Measurements from ENCODE around the gene CACNA2D2. TPM values are rescaled to one million over a fixed set of nuclear protein-coding genes. Genes with fewer than 3 reads are reported as not detected.

CACNA2D2 gene
- total RNA-seq, 1 experiment from 2014 or later, result 22.0 TPM

DNA sequence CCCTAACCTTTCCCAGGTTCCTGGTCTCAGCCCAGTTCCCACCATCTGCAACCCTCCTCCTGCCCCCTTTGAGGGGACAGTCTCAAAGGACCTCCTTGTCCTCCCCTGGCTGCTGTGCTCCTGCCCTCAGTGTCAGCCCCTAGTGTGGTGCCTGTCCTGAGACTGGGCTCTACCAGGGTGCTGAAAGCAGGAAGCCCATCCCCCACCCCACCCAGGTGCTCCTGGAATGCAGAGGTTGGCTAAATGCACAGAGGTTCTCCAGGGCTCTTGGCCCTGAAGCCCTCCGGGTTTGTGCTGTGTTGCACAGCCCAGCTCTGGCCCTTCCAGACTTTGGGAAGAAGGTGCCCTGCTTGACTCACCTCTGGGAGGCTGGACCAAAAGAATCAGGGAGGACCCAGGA is 42.3 kb upstream of the CACNA2D2 start:
- Mint-ChIP-seq H3K36me3 (no peaks in the 10 kb centered on the region), H3K4me1 (peaks cover 11% of the 10 kb centered on the region), H3K27ac (no peak overlapping the region), H3K4me3 (no peak overlapping the region), H3K27me3 (ENCODE audit: low read depth) (no peaks in the 10 kb centered on the region; the same call in 1 of the 2 replicates), H3K9me3 (no peaks in the 10 kb centered on the region)
- TF ChIP-seq, protein P1, sequence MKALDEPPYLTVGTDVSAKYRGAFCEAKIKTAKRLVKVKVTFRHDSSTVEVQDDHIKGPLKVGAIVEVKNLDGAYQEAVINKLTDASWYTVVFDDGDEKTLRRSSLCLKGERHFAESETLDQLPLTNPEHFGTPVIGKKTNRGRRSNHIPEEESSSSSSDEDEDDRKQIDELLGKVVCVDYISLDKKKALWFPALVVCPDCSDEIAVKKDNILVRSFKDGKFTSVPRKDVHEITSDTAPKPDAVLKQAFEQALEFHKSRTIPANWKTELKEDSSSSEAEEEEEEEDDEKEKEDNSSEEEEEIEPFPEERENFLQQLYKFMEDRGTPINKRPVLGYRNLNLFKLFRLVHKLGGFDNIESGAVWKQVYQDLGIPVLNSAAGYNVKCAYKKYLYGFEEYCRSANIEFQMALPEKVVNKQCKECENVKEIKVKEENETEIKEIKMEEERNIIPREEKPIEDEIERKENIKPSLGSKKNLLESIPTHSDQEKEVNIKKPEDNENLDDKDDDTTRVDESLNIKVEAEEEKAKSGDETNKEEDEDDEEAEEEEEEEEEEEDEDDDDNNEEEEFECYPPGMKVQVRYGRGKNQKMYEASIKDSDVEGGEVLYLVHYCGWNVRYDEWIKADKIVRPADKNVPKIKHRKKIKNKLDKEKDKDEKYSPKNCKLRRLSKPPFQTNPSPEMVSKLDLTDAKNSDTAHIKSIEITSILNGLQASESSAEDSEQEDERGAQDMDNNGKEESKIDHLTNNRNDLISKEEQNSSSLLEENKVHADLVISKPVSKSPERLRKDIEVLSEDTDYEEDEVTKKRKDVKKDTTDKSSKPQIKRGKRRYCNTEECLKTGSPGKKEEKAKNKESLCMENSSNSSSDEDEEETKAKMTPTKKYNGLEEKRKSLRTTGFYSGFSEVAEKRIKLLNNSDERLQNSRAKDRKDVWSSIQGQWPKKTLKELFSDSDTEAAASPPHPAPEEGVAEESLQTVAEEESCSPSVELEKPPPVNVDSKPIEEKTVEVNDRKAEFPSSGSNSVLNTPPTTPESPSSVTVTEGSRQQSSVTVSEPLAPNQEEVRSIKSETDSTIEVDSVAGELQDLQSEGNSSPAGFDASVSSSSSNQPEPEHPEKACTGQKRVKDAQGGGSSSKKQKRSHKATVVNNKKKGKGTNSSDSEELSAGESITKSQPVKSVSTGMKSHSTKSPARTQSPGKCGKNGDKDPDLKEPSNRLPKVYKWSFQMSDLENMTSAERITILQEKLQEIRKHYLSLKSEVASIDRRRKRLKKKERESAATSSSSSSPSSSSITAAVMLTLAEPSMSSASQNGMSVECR (CRISPR knock-in tag; IDR thresholded peaks at IDR 0.05; ENCODE audit: borderline replicate concordance), result 0 out of 2 replicates have a peak, but pooled peaks have one; percentile 35
- TF ChIP-seq, protein P2, sequence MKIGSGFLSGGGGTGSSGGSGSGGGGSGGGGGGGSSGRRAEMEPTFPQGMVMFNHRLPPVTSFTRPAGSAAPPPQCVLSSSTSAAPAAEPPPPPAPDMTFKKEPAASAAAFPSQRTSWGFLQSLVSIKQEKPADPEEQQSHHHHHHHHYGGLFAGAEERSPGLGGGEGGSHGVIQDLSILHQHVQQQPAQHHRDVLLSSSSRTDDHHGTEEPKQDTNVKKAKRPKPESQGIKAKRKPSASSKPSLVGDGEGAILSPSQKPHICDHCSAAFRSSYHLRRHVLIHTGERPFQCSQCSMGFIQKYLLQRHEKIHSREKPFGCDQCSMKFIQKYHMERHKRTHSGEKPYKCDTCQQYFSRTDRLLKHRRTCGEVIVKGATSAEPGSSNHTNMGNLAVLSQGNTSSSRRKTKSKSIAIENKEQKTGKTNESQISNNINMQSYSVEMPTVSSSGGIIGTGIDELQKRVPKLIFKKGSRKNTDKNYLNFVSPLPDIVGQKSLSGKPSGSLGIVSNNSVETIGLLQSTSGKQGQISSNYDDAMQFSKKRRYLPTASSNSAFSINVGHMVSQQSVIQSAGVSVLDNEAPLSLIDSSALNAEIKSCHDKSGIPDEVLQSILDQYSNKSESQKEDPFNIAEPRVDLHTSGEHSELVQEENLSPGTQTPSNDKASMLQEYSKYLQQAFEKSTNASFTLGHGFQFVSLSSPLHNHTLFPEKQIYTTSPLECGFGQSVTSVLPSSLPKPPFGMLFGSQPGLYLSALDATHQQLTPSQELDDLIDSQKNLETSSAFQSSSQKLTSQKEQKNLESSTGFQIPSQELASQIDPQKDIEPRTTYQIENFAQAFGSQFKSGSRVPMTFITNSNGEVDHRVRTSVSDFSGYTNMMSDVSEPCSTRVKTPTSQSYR (CRISPR knock-in tag; IDR thresholded peaks at IDR 0.05), result 0 out of 2 replicates have a peak, but pooled peaks have one; percentile 41
- TF ChIP-seq ZBTB21 (CRISPR knock-in tag; IDR thresholded peaks at IDR 0.05; ENCODE audit: borderline replicate concordance) (no peak), MXD4 (CRISPR knock-in tag; IDR thresholded peaks at IDR 0.05; ENCODE audit: borderline replicate concordance) (no peak), TEAD1 (CRISPR knock-in tag; IDR thresholded peaks at IDR 0.05) (0 out of 2 replicates have a peak, but pooled peaks have one; percentile 34), RORB (CRISPR knock-in tag; IDR thresholded peaks at IDR 0.05) (no peak), ZNF263 (CRISPR knock-in tag; IDR thresholded peaks at IDR 0.05; ENCODE audit: low read depth) (no peak), ZNF416 (CRISPR knock-in tag; IDR thresholded peaks at IDR 0.05) (no peak), ZNF138 (CRISPR knock-in tag; conservative IDR thresholded peaks at IDR 0.05) (no peak)
- no peak for DNase-seq (ENCODE audit: low spot score)
- ATAC-seq, result peak; percentile 14
- ChIA-PET CTCF (interaction anchor here (1.0 to 1.3 kb wide), 2 partner anchors 66 to 171 kb away, joined by 4 to 6 read pairs; partner anchors contain the start of gene CISH), POLR2A (no interaction called here)

GRCh38 chr3:50542177-50543034 is 39.0 kb upstream of the CACNA2D2 start:
- Mint-ChIP-seq H3K27ac (no peak overlapping the region), H3K4me3 (no peak overlapping the region), H3K27me3 (ENCODE audit: low read depth) (no peaks in the 10 kb centered on the region; the same call in 1 of the 2 replicates), H3K4me1 (peaks cover 22% of the 10 kb centered on the region), H3K36me3 (no peaks in the 10 kb centered on the region), H3K9me3 (no peaks in the 10 kb centered on the region)
- peak; percentile 87 for DNase-seq (ENCODE audit: low spot score)
- peak; percentile 67 for ATAC-seq
- POLR2A ChIA-PET, result interaction anchor here (0.8 kb wide), 1 partner anchor 20 kb away, joined by 4 read pairs; no protein-coding TSS in a partner anchor
- CTCF ChIA-PET, result interaction anchor here (0.5 to 3.4 kb wide), 52 partner anchors 8 to 315 kb away, joined by 3 to 46 read pairs (median 6); partner anchors contain the start of genes C3orf18, CACNA2D2, CISH and CYB561D2
- TF ChIP-seq CTCF (IDR thresholded peaks at IDR 0.05) (peak; percentile 88), E2F4 (CRISPR knock-in tag; IDR thresholded peaks at IDR 0.05; ENCODE audit: borderline replicate concordance, low read depth) (no peak)
